Measurements from ENCODE around the gene IGF2BP2.
"Not testable (repeated sequence)": the region's sequence is repeated elsewhere in the genome, so short reads cannot be mapped to it uniquely, and the experiment has no call there.

Gene IGF2BP2

GRCh38 chr3:185797993-185798830 is 26.6 kb downstream of the IGF2BP2 start:
- DNase-seq (ENCODE audit: low read depth), result no peak

- no peak for DNase-seq (ENCODE audit: low read depth)
Observed at GRCh38 chr3:185797108-185797881, 27.5 kb downstream of the IGF2BP2 start.

GRCh38 chr3:185796431-185797107 is 28.3 kb downstream of the IGF2BP2 start:
- no peak for DNase-seq (ENCODE audit: low read depth)

GRCh38 chr3:185793381-185793780 is 31.5 kb downstream of the IGF2BP2 start:
- no peak for DNase-seq (ENCODE audit: low read depth)

GRCh38 chr3:185792955-185793354 is 31.9 kb downstream of the IGF2BP2 start:
- DNase-seq (ENCODE audit: low read depth), result no peak

- no peak for DNase-seq (ENCODE audit: low read depth)
Observed at GRCh38 chr3:185789891-185790830, 34.7 kb downstream of the IGF2BP2 start.

GRCh38 chr3:185789134-185789533 is 35.7 kb downstream of the IGF2BP2 start:
- DNase-seq (ENCODE audit: low read depth), result no peak

GRCh38 chr3:185788292-185788691 is 36.5 kb downstream of the IGF2BP2 start:
- DNase-seq (ENCODE audit: low read depth), result no peak

- DNase-seq (ENCODE audit: low read depth), result no peak
Observed at GRCh38 chr3:185786956-185787877, 37.6 kb downstream of the IGF2BP2 start.

GRCh38 chr3:185786258-185786657 is 38.6 kb downstream of the IGF2BP2 start:
- not testable (repeated sequence) for DNase-seq (ENCODE audit: low read depth)

GRCh38 chr3:185784317-185784716 is 40.5 kb downstream of the IGF2BP2 start:
- no peak for DNase-seq (ENCODE audit: low read depth)

- no peak for DNase-seq (ENCODE audit: low read depth)
Observed at GRCh38 chr3:185781759-185782158, 43.1 kb downstream of the IGF2BP2 start.

GRCh38 chr3:185779461-185779860 is 45.4 kb downstream of the IGF2BP2 start:
- no peak for DNase-seq (ENCODE audit: low read depth)

- no peak for DNase-seq (ENCODE audit: low read depth)
Observed at GRCh38 chr3:185778821-185779220, 46.0 kb downstream of the IGF2BP2 start.

- DNase-seq (ENCODE audit: low read depth), result no peak
Observed at GRCh38 chr3:185778094-185778493, 46.7 kb downstream of the IGF2BP2 start.

- DNase-seq (ENCODE audit: low read depth), result no peak
Observed at GRCh38 chr3:185770109-185770508, 54.7 kb downstream of the IGF2BP2 start.

- peak; percentile 4 for DNase-seq (ENCODE audit: low read depth)
Observed at GRCh38 chr3:185768578-185768982, 56.3 kb downstream of the IGF2BP2 start.

GRCh38 chr3:185767002-185767688 is 57.7 kb downstream of the IGF2BP2 start:
- DNase-seq (ENCODE audit: low read depth), result no peak

GRCh38 chr3:185766329-185767001 is 58.4 kb downstream of the IGF2BP2 start:
- DNase-seq (ENCODE audit: low read depth), result no peak
